Measurements from ENCODE around the gene UGDH. TPM values are rescaled to one million over a fixed set of nuclear protein-coding genes. Genes with fewer than 3 reads are reported as not detected.

UGDH gene
- total and polyA plus RNA-seq, 8 donors: 62.8 to 108 (median 100) TPM

GRCh38 chr4:39490322-39490721, 36.9 kb downstream of the UGDH start:
- H3K27me3 ChIP-seq: no peaks in the 10 kb centered on the region
- no peak for TF ChIP-seq CTCF (IDR thresholded peaks at IDR 0.05)
- H3K36me3 ChIP-seq: no peaks in the 10 kb centered on the region
- intact Hi-C loops (cut with DNase I): no loop called here
- no peak for DNase-seq
- no peak overlapping the region for H3K27ac ChIP-seq
- peaks cover 0 to 2% of the 10 kb centered on the region in 2 donors for H3K4me1 ChIP-seq
- H3K9me3 ChIP-seq: no peaks in the 10 kb centered on the region
- no peak overlapping the region for H3K4me3 ChIP-seq
- ATAC-seq: no peak

- H3K4me1 ChIP-seq: peaks cover 0 to 9% of the 10 kb centered on the region in 2 donors
- intact Hi-C loops (cut with DNase I): no loop called here
- DNase-seq (no peak), ATAC-seq (peak; percentile 27)
- H3K36me3 ChIP-seq: no peaks in the 10 kb centered on the region
- TF ChIP-seq CTCF (IDR thresholded peaks at IDR 0.05): no peak
- H3K9me3 ChIP-seq: no peaks in the 10 kb centered on the region
- no peaks in the 10 kb centered on the region for H3K27me3 ChIP-seq
- no peak overlapping the region for H3K4me3 ChIP-seq
- no peak overlapping the region for H3K27ac ChIP-seq
Measured at GRCh38 chr4:39486221-39486804, 40.9 kb downstream of the UGDH start.

GRCh38 chr4:39484582-39485272, 42.5 kb downstream of the UGDH start:
- no peak for ATAC-seq
- Histone ChIP-seq H3K4me3 (no peak overlapping the region), H3K27ac (peak overlapping the region in 1 of 2 donors; percentile 37), H3K36me3 (no peaks in the 10 kb centered on the region), H3K27me3 (no peaks in the 10 kb centered on the region), H3K4me1 (peaks cover 0 to 9% of the 10 kb centered on the region in 2 donors), H3K9me3 (no peaks in the 10 kb centered on the region)
- intact Hi-C loops (cut with DNase I): no loop called here
- no peak for TF ChIP-seq CTCF (IDR thresholded peaks at IDR 0.05)
- no peak for DNase-seq

- ATAC-seq (peak; percentile 51), DNase-seq (peak in 2 of 4 donors; percentile 35 to 78)
- Histone ChIP-seq H3K4me1 (peaks cover 0 to 9% of the 10 kb centered on the region in 2 donors), H3K27ac (peak overlapping the region in 1 of 2 donors; percentile 64), H3K27me3 (no peaks in the 10 kb centered on the region), H3K9me3 (no peaks in the 10 kb centered on the region), H3K4me3 (peak overlapping the region in 1 of 2 donors; percentile 20), H3K36me3 (peaks cover 0 to 6% of the 10 kb centered on the region in 2 donors)
- TF ChIP-seq CTCF (IDR thresholded peaks at IDR 0.05): no peak
- intact Hi-C loops (cut with DNase I): no loop called here
Measured at GRCh38 chr4:39480902-39481695, 46.1 kb downstream of the UGDH start.

GRCh38 chr4:39480251-39480650, 47.0 kb downstream of the UGDH start:
- H3K27me3 ChIP-seq: no peaks in the 10 kb centered on the region
- H3K4me3 ChIP-seq: no peak overlapping the region
- peaks cover 0 to 6% of the 10 kb centered on the region in 2 donors for H3K4me1 ChIP-seq
- DNase-seq: no peak
- no peak for ATAC-seq
- H3K36me3 ChIP-seq: peaks cover 0 to 6% of the 10 kb centered on the region in 2 donors
- H3K9me3 ChIP-seq: no peaks in the 10 kb centered on the region
- no peak for TF ChIP-seq CTCF (IDR thresholded peaks at IDR 0.05)
- intact Hi-C loops (cut with DNase I): no loop called here
- no peak overlapping the region for H3K27ac ChIP-seq
